Stimulated activated CD8-positive, alpha-beta memory T cell treated with anti-CD3 and anti-CD28 coated beads, Interleukin-2, amount 100 ng/mL, for 48 hours (primary cell): ENCODE data around the gene SNX14.

Experiments used
- DNase-seq, 2 donors: peaks; one replicate each; pipeline ENCODE4 v3.0.0-alpha.2; 2020; ENCODE audit warnings: low read depth in 2 of 2

SNX14 gene

DNA sequence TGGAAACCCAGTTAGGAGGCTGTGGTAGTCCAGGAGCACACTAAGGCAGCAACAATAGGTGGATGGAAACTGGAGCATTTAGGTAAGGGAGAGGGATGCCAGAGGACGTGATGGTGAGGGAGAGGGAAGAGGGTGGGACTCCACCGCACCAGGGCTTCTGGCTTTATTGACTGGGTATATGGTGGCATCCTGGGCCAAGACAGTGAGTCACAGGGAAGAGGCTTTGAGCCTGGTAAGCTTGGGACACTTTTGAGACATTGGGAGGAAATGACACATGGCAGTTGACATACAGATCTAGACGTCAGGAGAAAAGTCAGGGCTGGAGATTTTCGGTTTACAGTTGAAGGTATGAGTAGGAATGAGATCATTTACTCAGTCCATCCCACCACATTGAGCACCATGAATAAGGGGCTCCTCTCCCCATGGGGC lies 128.9 kb downstream of the SNX14 start:
- peak in 1 of 2 donors; percentile 30 for DNase-seq

DNA sequence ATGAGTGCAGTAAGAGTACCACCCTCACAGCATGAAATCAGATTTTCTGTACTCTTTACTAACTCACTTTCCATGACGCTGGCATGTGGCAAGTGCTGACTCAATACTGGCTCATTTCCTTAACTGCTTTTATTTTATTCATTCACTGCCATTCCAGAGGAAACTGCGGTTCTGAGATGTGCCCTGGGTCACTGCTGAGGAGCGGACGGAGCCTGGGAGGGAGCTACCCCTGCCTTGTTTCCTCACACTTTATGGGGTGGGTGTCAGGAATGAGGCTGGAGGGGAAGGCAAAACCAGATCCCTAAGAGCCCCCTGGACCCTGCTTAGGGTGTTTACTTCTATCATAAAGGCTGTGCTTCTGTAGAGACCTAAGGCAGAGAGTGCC lies 129.4 kb downstream of the SNX14 start:
- DNase-seq, result peak in 1 of 2 donors; percentile 42

DNA sequence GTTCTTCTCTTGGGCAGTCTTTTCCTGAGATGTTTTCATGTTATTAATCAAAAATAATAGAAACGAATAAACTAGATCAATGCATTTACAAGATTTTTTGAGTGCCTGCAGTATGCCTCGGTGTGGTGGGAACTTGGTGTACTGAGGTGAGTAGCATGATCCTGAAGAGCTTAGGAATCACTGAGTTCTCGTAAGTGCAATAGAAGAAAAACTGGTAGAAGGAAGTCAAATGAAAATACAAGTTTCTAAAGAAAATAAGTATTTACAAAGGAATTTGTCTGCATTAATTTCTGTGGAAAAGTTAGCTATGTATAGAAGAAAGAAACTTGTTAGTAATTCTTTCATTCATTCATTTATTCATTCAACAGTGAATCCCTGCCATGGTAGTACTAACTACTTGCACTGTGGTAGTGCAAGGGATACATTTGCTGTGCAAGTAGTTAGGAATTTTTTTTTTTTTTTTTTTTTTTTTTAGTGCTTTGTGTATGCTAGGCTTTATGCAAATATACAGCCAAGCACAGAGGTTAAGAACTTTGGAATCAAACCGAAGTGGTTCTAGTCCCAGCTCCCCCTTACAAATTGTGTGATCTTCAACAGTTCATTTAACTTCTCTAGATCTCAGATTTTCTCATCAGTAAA lies 129.9 kb downstream of the SNX14 start:
- no peak for DNase-seq

DNA sequence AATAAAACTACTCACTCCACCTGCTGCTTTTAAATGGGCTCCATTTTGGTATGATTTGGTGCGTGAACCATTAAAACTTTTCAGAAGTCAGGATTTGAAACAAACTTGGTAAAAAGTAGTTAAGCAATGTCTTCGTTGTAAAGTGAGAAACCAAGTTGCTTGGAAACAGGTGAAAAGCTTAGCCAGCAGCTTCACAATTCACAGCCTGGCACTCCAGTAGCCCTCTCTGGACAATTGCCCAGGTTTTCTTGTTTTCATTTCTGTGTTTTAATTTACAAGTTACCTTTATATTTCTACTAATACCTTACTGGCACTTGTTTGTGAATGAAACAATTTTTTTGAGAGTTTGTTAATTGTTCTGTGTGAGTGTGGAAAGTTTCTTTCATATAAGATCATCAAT lies 131.0 kb downstream of the SNX14 start:
- no peak for DNase-seq

- DNase-seq, result no peak
Observed at GRCh38 chr6:85461798-85462170, 131.9 kb downstream of the SNX14 start.

GRCh38 chr6:85460921-85461797 lies 132.5 kb downstream of the SNX14 start:
- peak in 1 of 2 donors; percentile 21 for DNase-seq

DNA sequence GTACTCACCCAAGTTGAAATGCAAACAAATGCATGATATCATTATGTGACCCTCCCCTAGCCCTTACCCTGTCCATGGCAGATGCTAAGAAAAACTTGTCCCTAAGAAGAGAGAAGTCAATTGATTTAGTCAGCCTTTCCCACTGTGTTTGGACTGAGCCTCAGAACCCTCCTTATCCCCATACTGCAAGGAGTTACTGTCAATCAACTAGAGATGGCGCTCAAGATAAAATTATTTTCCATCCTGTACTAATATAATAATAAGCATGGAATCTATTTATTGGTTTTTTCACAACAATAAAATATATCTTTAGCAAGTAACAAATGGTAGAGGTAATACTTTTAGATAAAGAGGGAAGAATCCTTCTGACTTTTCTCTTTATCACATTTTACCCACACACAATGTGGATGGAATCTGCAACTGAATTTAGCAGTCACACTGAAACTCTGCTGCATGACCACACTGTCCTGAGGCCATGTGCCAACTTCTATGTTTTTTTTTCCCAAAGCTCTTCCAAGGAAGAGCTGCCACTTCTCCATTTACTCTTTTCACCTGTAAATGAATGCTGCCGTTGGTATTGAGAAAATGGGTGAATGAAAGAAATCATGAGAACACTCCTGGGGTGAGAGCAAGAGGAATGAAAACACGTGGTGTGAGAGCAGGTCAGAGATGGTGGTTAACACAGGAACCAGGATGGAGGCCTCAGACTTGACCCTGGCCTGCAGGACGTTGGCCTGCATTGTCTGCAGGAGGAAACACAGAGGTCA lies 133.3 kb downstream of the SNX14 start:
- no peak for DNase-seq

DNA sequence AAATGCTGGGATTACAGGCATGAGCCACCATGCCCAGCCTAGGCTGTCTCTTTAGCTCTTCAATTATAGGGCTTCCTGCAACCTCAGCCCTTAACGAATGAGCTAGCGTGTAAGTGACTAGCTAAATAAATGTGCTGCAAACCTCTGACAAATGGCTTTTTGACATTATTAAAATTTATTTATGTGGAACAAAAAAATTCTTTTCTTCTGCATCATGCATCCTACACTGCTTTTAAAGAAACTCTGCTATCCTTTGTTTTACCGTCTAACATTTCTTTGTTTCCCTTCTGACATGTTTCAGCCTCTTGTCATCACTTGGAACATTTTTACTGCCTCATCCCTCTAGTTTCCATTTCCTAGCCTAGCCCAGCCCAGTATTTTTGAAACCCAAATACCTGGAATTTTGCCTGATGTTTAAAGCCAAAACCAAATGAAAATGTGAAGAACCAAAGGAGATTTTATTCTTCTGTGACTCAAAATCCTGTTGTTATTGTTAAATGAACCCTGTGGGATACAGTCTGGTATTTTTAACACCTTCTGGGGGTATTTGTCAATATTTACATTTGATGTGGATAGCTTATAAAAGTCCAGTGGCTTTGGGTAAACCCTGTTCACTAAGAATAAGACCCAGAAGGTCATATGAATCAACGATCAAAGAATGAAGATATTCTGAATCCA lies 134.3 kb downstream of the SNX14 start:
- DNase-seq, result no peak

DNA sequence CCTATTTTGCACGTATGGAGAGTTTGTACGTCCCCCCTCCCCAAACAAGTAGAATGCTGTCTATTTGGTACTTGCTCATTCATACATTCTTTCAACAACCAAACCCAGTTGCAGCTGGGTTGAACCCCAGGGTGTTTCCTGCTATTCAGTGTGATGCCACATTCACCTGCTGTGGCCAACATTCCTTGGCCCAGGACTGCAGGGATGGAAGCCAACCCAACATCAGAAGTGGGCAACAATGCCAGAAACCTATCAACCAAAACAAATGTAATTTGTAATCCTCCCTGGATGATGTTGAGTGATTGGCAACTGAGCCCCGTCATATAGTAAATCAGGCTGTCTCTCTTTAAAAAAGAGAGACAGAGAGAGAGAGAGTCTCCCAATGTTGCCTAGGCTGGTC lies 134.9 kb downstream of the SNX14 start:
- no peak for DNase-seq

DNA sequence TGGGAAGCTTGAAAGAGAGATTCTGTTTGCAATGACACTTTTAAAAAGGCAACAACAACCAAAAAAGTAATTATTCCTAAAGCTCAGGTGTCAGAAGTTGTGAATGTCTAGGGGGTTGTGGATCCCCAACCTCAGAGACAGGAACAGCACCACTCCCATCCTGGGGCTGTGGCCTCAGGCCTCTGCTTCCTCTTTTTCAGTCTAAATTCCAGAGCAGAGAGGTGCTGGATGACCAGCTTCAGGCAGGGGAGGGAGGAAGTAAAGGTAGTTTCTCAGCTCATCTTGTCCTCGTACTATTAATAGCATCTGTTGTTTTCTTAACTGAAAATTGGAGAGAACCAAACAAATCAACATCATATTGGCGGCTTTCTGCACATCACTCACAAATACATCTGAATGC lies 135.5 kb downstream of the SNX14 start:
- DNase-seq, result no peak

DNA sequence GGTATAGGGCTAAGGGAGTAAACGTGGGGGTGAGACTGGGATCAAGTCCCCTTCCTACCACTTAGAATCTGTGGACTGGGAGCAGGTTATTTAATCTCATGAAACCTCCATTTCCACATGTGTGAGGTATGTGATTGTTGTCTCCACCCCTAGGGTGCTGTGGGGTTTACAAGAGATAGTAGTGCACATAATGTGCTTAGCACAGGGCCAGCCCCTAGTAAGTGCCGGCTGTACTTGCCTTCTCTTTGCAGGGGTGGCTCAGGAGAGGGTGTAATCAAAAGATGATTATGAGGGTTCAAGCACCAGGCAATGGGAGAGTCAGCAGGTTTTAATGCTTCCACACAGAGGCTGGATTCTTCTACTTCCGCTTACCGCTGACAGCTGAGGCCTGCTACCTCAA lies 136.9 kb downstream of the SNX14 start:
- DNase-seq, result no peak
